GM12873 (cell line): ENCODE measurements around the gene PHACTR3.

ENCODE experiments used
- CTCF ChIP-seq: IDR thresholded peaks from 2 replicates; pipeline ENCODE4 v1.5.1; 2012; ENCODE audit warnings: low read depth, mild to moderate bottlenecking, moderate library complexity, low read length, control low read depth; ENCODE audit not compliant: insufficient read depth; ENCODE audit errors: missing control alignments

PHACTR3 gene

GRCh38 chr20:59672576-59672975 lies 68.2 kb downstream of the PHACTR3 start:
- TF ChIP-seq CTCF, result no peak

GRCh38 chr20:59673288-59673997 lies 69.1 kb downstream of the PHACTR3 start:
- TF ChIP-seq CTCF, result no peak

- TF ChIP-seq CTCF, result no peak
These were observed 69.7 kb downstream of the PHACTR3 start for GRCh38 chr20:59673998-59674445.

- TF ChIP-seq CTCF, result no peak
These were observed 71.9 kb downstream of the PHACTR3 start for GRCh38 chr20:59676126-59676850.

GRCh38 chr20:59676851-59677182 lies 72.5 kb downstream of the PHACTR3 start:
- TF ChIP-seq CTCF, result no peak

GRCh38 chr20:59677586-59677985 lies 73.2 kb downstream of the PHACTR3 start:
- no peak for TF ChIP-seq CTCF

- TF ChIP-seq CTCF, result no peak
These were observed 73.9 kb downstream of the PHACTR3 start for GRCh38 chr20:59678288-59678687.
